Ammon's horn (tissue), 1 donor: ENCODE measurements around the gene ATAD1.
"Not testable (repeated sequence)": the region's sequence is repeated elsewhere in the genome, so short reads cannot be mapped to it uniquely, and the experiment has no call there.

Experiments
- DNase-seq: peaks from one replicate; pipeline ENCODE4 v3.0.0-alpha.2; 2016; ENCODE audit warnings: low spot score

Gene ATAD1

DNA sequence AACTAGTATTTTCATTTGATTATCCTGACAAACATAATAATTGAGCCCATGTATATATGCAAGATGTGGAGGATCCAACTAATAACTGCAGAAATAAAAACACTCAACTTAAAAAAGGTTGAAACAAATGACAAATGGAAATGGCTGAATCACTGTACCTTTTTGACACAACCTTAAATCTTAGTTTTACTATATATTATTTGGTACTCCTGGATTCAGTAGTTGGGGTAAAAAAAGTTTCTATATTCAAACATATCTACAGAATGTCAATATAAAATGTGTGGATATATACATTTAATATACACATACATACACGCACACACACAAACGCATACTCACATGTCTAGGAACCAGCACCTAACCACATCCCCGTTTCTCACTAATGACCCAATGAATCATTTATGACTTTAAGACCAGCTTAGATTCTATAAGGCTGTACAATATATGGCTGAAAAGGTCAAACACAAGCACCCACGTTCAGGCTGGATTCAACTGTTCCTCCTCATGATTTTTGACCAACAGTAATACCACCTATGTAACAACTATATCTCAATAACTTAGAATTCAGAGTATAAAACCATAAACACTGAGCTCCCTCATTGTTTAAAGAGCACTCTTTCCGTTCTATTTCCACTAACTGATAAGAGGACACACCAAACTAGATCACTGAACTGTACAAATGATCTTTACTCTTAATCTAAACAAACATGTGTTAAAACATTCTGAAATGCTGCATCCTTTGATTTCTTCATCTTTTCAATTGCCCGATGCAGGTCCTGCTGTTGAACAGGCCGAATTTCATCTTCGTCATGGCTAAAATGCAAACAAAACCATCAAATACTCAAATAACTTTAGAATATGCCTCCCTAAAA, 63.8 kb downstream of the ATAD1 start:
- DNase-seq, result no peak

DNA sequence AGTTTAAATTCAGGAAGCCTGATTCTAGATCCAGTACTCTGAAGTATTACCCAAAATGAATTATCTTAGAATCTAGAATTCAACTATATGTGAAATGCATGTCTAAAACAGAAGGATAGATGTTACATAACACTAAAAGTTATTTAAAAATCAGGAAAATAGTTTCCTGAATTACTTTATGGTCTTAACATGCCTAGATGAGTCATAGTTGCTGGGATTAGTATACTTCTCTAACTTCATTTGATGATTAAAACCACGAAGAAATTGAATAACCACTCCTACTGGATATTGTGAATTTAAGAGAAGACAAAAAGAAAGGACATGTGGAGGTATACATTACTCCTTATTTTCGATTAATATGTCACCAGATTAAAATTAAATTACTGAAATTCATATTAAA, 65.5 kb downstream of the ATAD1 start:
- no peak for DNase-seq

DNA sequence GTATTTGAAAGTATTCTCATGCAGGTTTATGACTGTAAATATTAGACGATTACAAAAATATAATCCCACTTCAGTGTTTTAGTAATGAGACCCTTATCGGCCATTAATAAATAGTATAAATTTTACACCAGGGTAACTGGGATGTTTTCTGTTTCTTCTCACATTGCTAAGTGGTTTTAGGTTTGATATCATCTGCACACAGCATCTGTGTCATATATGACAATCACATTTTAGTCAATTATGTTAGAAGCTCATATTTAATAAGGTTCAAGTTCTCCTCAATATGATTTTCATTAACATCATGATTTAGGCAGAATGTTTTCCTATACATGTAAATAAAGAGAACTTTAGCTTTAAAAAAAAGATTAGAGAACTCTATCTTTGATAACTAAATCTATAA, 66.8 kb downstream of the ATAD1 start:
- DNase-seq, result no peak

DNA sequence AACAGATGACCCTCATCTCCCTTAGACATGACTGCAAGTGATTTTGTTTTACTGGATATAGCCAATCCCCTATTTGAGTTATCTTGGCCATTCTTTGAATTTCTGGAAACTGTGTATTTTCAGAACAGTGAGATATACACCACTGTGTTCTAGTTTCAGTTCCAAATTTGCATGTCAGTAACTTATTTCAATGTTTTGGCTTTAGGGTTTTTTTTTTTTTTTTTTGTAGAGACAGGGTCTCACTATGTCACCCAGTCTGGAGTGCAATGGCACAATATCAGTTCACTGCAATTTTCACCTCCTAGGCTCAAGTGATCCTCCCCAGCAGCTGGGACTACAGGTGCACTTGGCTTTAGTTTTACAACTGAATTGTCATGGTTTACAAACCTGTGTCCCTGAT, 67.2 kb downstream of the ATAD1 start:
- DNase-seq, result no peak

DNA sequence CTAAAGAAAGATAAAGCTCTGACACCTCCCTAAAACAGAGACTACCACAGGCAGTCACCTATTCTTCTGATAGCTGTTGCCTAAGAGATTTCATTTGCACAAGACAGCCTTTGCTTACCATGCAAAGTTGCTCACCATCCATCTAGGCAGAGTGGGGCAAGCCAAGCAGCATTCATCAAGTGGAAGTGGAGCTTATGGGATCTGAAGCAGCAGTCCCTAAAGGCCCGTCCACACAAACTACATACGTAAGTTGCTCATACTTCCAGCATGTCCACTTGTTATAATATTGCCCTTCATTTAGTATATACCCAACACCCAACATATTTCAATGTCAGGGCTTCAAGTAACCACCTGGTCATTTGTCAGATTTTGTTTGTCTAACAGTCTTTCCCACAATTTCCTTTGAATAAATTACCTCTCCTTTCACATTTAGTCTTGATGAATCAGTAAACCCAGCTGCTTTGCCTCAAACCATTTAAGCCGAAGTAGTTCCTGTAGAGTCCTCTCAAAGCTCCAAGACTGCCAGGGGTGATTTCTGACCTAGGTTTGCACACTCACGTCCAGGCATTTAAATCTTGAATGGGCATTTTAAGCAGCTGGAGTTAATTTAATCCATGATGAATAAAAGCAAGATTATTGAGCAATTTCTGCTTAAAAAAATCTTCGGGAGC, 67.9 kb downstream of the ATAD1 start:
- DNase-seq, result no peak

DNA sequence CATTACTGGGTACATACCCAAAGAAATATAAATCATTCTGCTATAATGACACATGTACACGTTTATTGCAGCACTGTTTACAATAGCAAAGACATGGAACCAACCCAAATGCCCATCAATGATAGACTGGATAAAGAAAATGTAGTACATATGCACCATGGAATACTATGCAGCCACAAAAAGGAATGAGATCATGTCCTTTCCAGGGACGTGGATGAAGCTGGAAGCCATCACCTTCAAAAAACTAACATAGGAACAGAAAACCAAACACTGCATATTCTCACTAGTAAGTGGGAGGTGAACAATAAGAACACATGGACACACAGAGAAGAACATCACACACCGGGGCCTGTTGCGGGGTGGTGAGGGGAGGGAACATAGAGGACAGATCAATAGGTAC, 69.8 kb downstream of the ATAD1 start:
- not testable (repeated sequence) for DNase-seq

DNA sequence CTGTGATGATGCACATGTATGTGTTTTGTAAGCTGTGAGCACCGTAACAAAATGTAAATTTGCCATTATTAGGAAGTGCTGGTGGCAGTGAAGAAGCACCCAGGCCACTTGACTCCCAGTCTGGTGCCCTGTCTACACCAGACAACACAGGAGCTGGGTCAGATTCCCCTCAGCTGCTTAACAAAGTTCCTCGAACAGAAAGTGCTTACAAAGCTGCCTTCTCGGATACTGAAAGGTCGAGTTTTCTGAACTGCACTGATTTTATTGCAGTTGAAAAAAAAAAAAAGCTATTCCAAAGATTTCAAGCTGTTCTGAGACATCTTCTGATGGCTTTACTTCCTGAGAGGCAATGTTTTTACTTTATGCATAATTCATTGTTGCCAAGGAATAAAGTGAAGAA, 71.1 kb downstream of the ATAD1 start:
- DNase-seq, result no peak

DNA sequence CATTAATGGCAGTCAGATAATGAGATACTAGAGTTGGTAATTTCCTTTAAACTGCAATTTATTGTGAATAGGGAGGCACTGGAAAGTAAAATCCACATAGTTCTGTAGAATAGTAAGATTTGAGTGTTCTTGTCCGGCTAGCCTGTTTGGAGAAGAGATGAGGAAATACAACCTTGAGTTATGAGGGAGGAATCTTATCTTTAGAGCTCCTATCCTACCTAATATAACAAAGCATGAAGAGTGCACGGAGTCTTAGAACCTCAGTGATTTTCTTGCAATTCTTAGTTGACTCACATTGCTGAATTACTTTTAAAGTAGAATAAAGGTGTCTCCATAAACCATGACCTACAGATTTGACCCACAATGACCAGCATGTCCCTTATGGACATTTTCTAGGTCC, 73.4 kb downstream of the ATAD1 start:
- DNase-seq, result no peak

DNA sequence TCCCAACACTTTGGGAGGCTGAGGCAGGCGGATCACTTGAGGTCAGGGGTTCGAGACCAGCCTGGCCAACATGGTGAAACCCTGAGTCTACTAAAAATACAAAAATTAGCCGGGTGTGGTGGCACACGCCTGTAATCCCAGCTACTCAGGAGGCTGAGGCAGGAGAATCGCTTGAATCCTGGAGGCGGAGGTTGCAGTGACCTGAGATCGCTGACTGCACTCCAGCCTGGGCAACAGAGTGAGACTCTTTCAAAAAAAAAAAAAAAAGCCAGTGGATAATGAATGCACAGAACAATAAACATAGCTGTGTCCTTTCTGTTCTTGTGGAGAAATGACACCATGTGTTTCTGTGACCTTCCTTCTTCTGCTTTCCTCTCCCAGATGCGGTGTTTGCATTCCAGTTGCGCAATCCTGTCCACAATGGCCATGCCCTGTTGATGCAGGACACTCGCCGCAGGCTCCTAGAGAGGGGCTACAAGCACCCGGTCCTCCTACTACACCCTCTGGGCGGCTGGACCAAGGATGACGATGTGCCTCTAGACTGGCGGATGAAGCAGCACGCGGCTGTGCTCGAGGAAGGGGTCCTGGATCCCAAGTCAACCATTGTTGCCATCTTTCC, 74.9 kb downstream of the ATAD1 start:
- not testable (repeated sequence) for DNase-seq

DNA sequence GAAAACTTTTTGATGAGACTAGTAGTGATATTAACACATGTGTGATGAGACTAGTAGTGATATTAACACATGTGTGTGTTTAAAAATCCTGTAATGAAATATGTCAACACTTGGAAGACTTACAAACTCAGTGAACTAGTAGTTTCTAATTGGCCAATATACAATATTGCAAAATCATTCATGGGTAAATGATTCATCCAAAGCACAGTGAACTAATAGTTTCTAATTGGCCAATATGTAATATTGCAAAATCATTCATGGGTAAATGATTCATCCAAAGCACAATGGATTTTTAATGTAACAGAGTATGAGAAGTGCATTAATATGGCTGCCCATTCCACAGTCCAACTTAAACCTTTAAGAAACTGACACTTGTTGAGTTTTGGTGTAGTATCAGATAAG, 77.8 kb downstream of the ATAD1 start:
- no peak for DNase-seq

DNA sequence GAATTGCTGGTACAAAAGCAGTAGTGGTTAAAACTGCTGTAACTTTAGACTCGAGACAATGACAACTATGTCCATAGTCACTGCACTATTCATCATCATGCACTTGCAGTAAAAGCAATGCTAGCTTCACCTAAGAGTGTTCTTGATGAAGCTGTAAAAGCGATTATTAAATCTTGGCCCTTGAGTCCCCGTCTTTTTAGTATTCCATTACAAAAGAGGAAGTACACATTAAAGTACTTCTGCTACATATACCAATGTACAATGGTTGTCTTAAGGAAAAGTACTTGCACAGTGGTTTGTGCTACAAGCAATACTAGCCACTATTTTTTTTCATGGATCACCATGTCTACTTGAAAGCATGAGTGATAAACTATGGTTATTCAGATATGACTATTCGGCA, 78.3 kb downstream of the ATAD1 start:
- no peak for DNase-seq

DNA sequence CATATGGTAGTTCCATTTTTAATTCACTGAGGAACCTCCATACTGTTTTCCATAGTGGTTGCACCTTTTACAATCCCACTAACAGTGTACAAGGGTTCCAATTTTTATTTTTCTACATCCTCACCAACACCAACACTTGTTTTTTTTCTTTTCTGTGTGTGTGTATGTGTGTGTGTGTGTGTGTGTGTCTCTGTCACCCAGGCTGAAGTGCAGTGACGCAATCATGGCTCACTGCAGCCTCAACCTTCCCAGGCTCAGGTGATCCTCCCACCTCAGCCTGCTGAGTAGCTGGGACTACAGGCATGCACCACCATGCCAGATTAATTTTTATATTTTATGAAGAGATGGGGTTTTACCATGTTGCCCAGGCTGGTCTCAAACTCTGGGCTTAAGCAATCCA, 79.8 kb downstream of the ATAD1 start:
- DNase-seq, result not testable (repeated sequence)

DNA sequence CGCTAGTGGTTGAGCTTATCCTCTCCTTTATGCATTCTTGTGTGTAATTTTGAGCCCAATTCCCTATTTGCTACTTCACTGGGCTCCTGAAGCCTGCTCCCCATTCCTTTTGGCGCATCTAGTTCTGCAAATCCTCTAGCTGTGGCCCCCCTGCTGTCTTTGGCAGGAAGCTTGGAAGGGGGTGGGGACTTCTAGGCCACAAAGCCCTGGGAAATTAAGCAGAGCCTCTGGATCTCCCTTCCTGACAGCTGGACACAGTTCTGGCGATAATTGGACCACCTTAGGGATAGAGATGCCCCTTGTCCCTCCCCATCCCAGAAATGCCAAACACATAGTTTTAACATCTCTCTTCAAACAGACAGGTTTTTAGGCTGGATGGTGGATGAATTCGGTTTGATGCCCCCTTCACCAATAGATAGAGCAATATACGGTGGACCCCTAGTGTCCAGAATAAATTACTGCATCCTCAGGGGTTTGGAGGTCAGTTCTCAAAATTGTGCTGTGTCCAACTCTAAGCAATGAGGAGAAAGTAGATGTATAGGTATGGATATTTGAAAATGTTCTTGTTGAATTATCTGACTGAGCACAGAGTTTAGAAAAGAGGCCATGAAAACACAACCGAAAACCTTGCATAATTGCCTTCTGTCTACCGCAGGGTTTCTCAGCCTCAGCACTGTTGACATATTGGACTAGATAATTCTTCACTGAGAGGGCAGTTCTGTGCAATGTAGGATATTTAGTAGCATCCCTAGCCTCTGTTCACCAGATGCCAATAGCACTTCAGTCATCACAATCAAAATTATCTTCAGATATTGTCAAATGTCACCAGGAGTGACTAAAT, 82.8 kb downstream of the ATAD1 start:
- peak; percentile 58 for DNase-seq

DNA sequence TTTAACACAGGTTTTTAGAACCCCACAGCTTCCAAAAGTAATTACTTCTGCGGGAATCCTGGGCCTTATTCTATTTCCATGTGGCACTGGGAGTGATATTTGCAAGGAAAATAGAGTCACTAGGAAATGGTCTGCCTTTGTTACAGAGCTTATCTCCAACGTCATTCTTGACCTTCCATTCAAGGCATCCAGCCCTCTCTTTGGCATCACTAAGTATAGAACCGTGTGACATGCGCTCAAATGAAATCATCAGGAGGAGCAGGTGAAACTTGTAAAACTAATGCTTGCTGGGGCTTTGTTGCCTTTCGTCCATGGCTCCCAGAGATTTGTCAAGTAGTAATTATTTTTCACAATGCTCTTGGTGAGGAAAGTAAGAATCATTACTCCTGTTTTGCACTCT, 84.9 kb downstream of the ATAD1 start:
- no peak for DNase-seq

DNA sequence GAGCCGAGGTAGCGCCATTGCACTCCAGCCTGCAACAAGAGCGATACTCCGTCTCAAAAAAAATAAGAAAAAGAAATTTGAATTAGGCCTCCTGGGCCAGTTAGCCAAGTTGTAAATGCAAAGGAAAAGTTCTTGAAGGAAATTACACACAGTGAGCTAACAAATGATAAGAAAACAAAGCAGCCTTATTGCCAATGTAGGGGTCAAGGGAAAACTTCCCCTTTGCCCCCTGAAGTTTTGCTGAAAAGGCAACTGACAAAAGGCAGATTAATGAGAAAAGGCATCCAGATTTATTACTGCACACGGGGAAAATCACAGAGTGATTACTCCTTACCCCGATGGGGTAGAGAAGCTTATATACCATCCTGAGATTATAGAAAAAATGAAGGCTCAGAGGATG, 88.1 kb downstream of the ATAD1 start:
- no peak for DNase-seq

DNA sequence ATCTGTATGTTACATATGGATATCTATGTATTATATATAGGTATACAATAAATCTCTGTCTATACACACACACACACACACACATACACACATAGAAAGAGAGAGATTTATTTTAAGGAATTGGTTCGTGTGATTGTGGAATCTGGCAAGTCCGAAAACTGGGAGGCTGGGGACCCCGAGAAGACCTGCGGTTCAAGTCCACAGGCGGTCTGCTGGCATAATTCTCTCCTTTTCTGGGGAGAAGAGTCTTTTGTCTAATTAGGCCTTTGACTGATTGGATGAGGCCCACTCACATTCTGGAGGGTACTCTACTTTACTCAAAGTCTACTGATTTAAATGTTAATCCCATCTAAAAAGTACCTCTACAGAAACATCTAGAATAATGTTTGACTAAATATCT, 93.2 kb downstream of the ATAD1 start:
- DNase-seq, result no peak

DNA sequence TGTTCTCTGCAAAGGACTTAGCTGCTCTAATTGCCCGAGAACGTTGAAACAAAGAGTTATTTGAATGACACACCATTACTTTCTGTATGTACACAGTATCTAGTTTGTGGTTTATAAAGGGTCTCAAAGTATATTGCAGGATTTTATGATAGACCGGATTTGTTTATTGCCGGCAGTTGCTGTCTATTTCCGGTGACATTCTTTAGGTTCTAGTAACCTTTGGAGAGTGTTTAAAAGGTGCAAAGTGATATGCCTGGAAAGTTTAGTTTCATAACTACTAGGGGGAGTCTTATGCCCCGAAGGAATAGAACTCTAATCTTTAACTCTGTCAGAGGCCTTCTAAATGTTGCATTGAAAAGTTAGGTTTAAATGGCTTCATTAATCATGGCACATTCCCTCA, 94.5 kb downstream of the ATAD1 start:
- no peak for DNase-seq

DNA sequence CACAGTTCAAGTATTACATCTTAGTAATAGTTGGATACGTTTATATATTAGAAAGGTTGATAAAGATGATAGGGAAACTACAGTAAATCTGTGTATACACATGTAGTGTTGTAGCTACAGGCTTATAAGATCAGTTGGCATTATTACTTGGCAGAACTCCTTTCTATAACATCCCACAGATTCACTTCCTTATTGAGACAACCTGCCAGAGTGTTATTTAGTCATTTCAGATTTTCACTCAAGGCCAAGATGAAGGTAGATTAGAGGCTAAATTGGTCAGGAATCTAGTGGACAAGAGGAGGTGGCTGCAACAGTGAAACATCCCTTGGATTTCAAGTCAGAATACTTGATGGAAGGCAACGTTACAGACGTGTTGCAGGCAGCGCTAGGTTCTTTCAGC, 95.3 kb downstream of the ATAD1 start:
- DNase-seq, result no peak

DNA sequence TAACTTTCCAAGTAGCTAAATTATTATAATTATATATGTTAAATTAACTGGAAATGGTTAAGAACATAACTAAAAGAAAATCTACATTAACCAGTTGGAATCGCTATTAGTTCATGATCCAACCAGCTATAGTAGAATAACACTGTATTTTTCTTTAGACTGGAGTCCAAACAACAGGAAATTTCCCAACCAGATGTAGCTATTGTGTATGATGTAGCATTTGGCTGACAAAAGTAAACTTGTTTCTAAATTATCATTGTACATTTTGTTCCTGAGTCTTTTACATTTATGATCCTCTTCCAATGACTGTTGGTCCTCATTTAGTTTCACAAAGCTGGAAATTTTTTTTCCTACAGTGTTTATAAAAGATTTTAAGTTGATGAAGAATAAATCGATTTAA, 96.2 kb downstream of the ATAD1 start:
- DNase-seq, result no peak

DNA sequence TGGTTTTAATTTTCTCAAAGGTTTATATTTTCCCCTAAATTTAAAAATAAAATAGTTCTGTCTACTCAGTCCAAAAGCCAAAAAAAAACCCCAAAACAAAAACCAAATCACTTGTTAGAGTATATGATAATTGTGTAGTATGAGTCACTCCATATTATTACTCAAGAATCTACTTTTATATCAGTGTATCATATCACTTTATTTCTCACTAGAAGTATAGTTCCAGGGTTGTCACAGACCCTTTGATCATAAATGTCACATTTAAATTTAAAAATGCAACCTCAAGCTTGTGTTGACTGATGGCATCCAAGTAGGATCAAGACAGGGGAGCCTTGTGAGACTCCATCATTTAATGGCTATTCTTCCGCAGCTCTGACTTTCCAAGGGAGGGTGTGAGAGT, 97.4 kb downstream of the ATAD1 start:
- DNase-seq, result no peak

DNA sequence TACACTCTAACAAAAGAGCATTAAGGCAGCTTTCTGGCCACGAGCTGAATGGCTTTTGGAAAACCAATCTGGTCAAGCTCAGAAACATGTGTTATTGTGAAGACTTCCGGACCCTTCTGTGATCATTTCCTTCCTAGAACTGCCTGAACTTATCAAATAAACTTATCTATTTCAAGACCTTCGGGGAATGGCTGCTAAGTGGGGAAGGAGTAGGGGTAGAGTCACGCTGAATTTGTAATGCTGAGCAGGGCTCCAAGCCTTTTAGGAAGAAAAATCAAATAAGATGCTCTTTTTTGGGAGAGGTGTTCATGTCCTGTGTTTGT, 101.7 kb downstream of the ATAD1 start:
- no peak for DNase-seq

DNA sequence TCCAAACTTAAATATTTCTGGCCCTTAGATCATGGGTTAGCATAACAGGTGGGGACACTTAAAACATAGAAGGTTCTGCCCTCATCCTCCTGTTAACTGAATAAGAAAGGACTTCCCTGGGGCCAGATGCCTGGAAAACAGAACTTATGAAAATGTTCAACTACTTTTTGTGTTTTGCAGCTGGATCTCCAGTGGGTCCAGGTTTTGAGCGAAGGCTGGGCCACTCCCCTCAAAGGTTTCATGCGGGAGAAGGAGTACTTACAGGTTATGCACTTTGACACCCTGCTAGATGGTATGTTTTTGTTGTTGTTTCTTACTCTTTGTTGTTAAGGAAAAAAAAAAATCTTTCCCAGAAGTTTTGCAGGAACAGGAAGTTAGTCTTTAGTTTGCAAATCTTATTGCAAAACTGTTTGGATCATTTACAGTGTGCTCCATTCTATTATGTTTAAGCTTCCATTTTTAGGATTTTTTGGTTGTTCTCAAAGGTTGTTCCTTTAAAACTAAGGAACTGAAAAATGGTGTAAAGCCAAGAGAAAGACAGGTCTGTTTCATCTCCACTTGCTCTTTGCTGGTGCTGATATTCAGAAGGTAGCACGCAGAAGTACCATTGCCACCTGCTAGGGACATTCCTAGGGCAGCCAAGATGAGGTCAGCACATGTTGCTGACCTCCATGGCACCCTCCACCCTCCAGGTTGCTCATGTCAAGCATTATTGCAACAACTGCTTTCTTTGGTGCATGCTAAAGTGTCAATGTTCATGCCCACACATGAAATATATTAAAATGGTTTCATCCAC, 102.3 kb downstream of the ATAD1 start:
- DNase-seq, result no peak
